Measurements from ENCODE around the gene VHLL. TPM values are rescaled to one million over a fixed set of nuclear protein-coding genes. Genes with fewer than 3 reads are reported as not detected.

Gene VHLL
- total RNA-seq, 3 donors from 2014 or later, result not detected

GRCh38 chr1:156320560-156320959, 21.5 kb upstream of the VHLL start:
- TF ChIP-seq, protein P1, sequence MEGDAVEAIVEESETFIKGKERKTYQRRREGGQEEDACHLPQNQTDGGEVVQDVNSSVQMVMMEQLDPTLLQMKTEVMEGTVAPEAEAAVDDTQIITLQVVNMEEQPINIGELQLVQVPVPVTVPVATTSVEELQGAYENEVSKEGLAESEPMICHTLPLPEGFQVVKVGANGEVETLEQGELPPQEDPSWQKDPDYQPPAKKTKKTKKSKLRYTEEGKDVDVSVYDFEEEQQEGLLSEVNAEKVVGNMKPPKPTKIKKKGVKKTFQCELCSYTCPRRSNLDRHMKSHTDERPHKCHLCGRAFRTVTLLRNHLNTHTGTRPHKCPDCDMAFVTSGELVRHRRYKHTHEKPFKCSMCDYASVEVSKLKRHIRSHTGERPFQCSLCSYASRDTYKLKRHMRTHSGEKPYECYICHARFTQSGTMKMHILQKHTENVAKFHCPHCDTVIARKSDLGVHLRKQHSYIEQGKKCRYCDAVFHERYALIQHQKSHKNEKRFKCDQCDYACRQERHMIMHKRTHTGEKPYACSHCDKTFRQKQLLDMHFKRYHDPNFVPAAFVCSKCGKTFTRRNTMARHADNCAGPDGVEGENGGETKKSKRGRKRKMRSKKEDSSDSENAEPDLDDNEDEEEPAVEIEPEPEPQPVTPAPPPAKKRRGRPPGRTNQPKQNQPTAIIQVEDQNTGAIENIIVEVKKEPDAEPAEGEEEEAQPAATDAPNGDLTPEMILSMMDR (IDR thresholded peaks at IDR 0.05), result no peak
- ATAC-seq, result no peak
- intact Hi-C loops (cut with DNase I, micrococcal nuclease), result no loop called here
- peaks cover 30% of the 10 kb centered on the region for H3K36me3 ChIP-seq (ENCODE audit: low read depth)
- H3K9me3 ChIP-seq, result no peaks in the 10 kb centered on the region
- no peak for DNase-seq
- H3K4me1 ChIP-seq (ENCODE audit: low read depth), result no peaks in the 10 kb centered on the region
- H3K4me3 ChIP-seq, result no peak overlapping the region

DNA sequence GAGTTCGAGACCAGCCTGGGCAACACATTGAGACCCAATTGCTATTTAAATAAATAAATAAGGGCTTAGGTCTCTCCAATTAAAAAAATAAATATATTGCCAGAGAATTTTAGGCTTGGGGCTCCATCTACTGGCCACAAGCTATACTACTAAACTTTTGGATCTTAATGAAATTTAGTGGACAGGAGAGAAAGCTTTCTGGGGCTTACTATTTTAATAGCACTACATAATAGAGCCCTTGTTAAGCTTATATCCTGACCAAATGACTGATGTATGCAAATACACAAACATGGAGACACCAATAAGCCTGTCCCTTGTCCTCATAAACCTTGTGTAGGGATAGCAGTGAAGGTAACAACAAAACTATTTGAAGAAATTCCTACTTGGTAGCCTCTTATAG, 20.6 kb upstream of the VHLL start:
- no peak overlapping the region for H3K4me3 ChIP-seq
- DNase-seq, result peak in 1 of 3 donors; percentile 38
- H3K4me1 ChIP-seq (ENCODE audit: low read depth), result no peaks in the 10 kb centered on the region
- no peaks in the 10 kb centered on the region for H3K9me3 ChIP-seq
- peaks cover 33% of the 10 kb centered on the region for H3K36me3 ChIP-seq (ENCODE audit: low read depth)
- intact Hi-C loops (cut with DNase I, micrococcal nuclease), result no loop called here
- ATAC-seq, result no peak
- TF ChIP-seq, protein P1 (IDR thresholded peaks at IDR 0.05), result no peak

GRCh38 chr1:156316909-156317308, 17.8 kb upstream of the VHLL start:
- Histone ChIP-seq H3K4me1 (ENCODE audit: low read depth) (no peaks in the 10 kb centered on the region), H3K36me3 (ENCODE audit: low read depth) (peaks cover 34% of the 10 kb centered on the region), H3K9me3 (no peaks in the 10 kb centered on the region), H3K4me3 (no peak overlapping the region)
- no peak for ATAC-seq
- TF ChIP-seq, protein P1 (IDR thresholded peaks at IDR 0.05), result no peak
- DNase-seq, result no peak
- intact Hi-C loops (cut with DNase I, micrococcal nuclease), result no loop called here

- Histone ChIP-seq H3K4me3 (no peak overlapping the region), H3K9me3 (no peaks in the 10 kb centered on the region), H3K36me3 (ENCODE audit: low read depth) (peaks cover 15% of the 10 kb centered on the region), H3K4me1 (ENCODE audit: low read depth) (no peaks in the 10 kb centered on the region)
- intact Hi-C loops (cut with DNase I, micrococcal nuclease), result no loop called here
- TF ChIP-seq, protein P1 (IDR thresholded peaks at IDR 0.05), result no peak
- peak; percentile 25 for ATAC-seq
- no peak for DNase-seq
These were observed 11.9 kb upstream of the VHLL start for GRCh38 chr1:156310962-156311361.

GRCh38 chr1:156308078-156308477, 9.0 kb upstream of the VHLL start:
- peaks cover 11% of the 10 kb centered on the region for H3K36me3 ChIP-seq (ENCODE audit: low read depth)
- intact Hi-C loops (cut with DNase I, micrococcal nuclease), result no loop called here
- no peak for DNase-seq

More at GRCh38 chr1:156308078-156308477, 9.0 kb upstream of the VHLL start:
- TF ChIP-seq, protein P1 (IDR thresholded peaks at IDR 0.05), result no peak
- H3K4me1 ChIP-seq (ENCODE audit: low read depth), result no peaks in the 10 kb centered on the region
- ATAC-seq, result no peak
- no peak overlapping the region for H3K4me3 ChIP-seq
- H3K9me3 ChIP-seq, result no peaks in the 10 kb centered on the region

All from mucosa of descending colon (tissue), 3 donors.